Activated T-cell treated with anti-CD3 and anti-CD28 coated beads, Interleukin-2, amount 50 U/mL, for 72 hours (primary cell): Measurements from ENCODE around the gene PLD1. TPM values are rescaled to one million over a fixed set of nuclear protein-coding genes. Genes with fewer than 3 reads are reported as not detected.
A peak's percentile ranks its signal among the peaks of the same experiment; 100 is the strongest.

Source experiments
- ATAC-seq, 2 donors: fragments of 150-1000 bp; cut with Tn5 transposase; replicated peaks in 1 of 2; 2 replicates each; pipeline ENCODE4 v1.10.0; 2021; ENCODE audit warnings: moderate library complexity in 2 of 2, mild to moderate bottlenecking in 1 of 2
- DNase-seq, 2 donors: peaks; one replicate each; pipeline ENCODE4 v3.0.0; 2021 to 2022; ENCODE audit warnings: mixed read lengths in 1 of 2
- H3K27ac Mint-ChIP-seq: one replicate; pipeline ENCODE4 v1.8.0; 2022; ENCODE audit warnings: mild to moderate bottlenecking, moderate library complexity, mixed read lengths
- H3K27me3 Mint-ChIP-seq: one replicate; pipeline ENCODE4 v1.8.0; 2022; ENCODE audit warnings: low read depth, mixed read lengths
- H3K36me3 Mint-ChIP-seq, 2 donors: one replicate each; pipeline ENCODE4 v1.8.0; 2022; ENCODE audit warnings: mixed read lengths in 2 of 2, mild to moderate bottlenecking in 1 of 2; ENCODE audit not compliant: insufficient read depth in 2 of 2
- H3K4me1 Mint-ChIP-seq: one replicate; pipeline ENCODE4 v1.8.0; 2022; ENCODE audit warnings: low read depth, mixed read lengths
- H3K4me3 Mint-ChIP-seq, 2 donors: one replicate each; pipeline ENCODE4 v1.8.0; 2022; ENCODE audit warnings: mild to moderate bottlenecking in 2 of 2, mixed read lengths in 2 of 2, moderate library complexity in 2 of 2
- H3K9me3 Mint-ChIP-seq, 2 donors: one replicate each; pipeline ENCODE4 v1.8.0; 2022; ENCODE audit warnings: mixed read lengths in 2 of 2
- total RNA-seq, 2 donors: library from RNA; stranded (reverse); gene quantifications; one replicate each; pipeline ENCODE4 v1.2.3, GENCODE V29; 2022

Gene PLD1
- total RNA-seq, 2 donors from 2014 or later = 0.65 to 4.1 TPM

GRCh38 chr3:171745577-171746319 is 64.5 kb downstream of the PLD1 start:
- DNase-seq (no peak), ATAC-seq (no peak)
- Mint-ChIP-seq H3K27ac (no peak overlapping the region), H3K36me3 (no peaks in the 10 kb centered on the region), H3K27me3 (peaks cover 46% of the 10 kb centered on the region), H3K9me3 (no peaks in the 10 kb centered on the region), H3K4me1 (no peaks in the 10 kb centered on the region), H3K4me3 (no peak overlapping the region)

GRCh38 chr3:171744158-171744741 is 66.0 kb downstream of the PLD1 start:
- Mint-ChIP-seq H3K36me3 (no peaks in the 10 kb centered on the region), H3K27me3 (peaks cover 39% of the 10 kb centered on the region), H3K4me3 (no peak overlapping the region), H3K4me1 (no peaks in the 10 kb centered on the region), H3K27ac (no peak overlapping the region), H3K9me3 (no peaks in the 10 kb centered on the region)
- ATAC-seq (no peak), DNase-seq (no peak)

- Mint-ChIP-seq H3K36me3 (no peaks in the 10 kb centered on the region), H3K27ac (peak overlapping the region; percentile 5), H3K4me3 (no peak overlapping the region), H3K4me1 (no peaks in the 10 kb centered on the region), H3K27me3 (peaks cover 31% of the 10 kb centered on the region), H3K9me3 (no peaks in the 10 kb centered on the region)
- DNase-seq (no peak), ATAC-seq (peak in 1 of 2 donors; percentile 36)
These were observed 66.7 kb downstream of the PLD1 start for GRCh38 chr3:171743327-171744157.

- no peak overlapping the region for H3K27ac Mint-ChIP-seq
- H3K9me3 Mint-ChIP-seq = no peaks in the 10 kb centered on the region
- no peak overlapping the region for H3K4me3 Mint-ChIP-seq
- ATAC-seq (no peak), DNase-seq (no peak)
- no peaks in the 10 kb centered on the region for H3K4me1 Mint-ChIP-seq
- peaks cover 15% of the 10 kb centered on the region for H3K27me3 Mint-ChIP-seq
- no peaks in the 10 kb centered on the region for H3K36me3 Mint-ChIP-seq
These were observed 68.9 kb downstream of the PLD1 start for GRCh38 chr3:171741377-171741776.

- Mint-ChIP-seq H3K36me3 (no peaks in the 10 kb centered on the region), H3K27ac (no peak overlapping the region), H3K4me1 (no peaks in the 10 kb centered on the region), H3K27me3 (no peaks in the 10 kb centered on the region), H3K4me3 (no peak overlapping the region), H3K9me3 (no peaks in the 10 kb centered on the region)
- ATAC-seq (no peak), DNase-seq (no peak)
These were observed 73.7 kb downstream of the PLD1 start for GRCh38 chr3:171736556-171736955.

GRCh38 chr3:171733561-171733960 is 76.7 kb downstream of the PLD1 start:
- no peaks in the 10 kb centered on the region for H3K27me3 Mint-ChIP-seq
- no peak overlapping the region for H3K27ac Mint-ChIP-seq
- H3K9me3 Mint-ChIP-seq = no peaks in the 10 kb centered on the region
- H3K4me1 Mint-ChIP-seq = no peaks in the 10 kb centered on the region
- no peaks in the 10 kb centered on the region for H3K36me3 Mint-ChIP-seq
- no peak for DNase-seq
- ATAC-seq = no peak
- no peak overlapping the region for H3K4me3 Mint-ChIP-seq

GRCh38 chr3:171732756-171733155 is 77.5 kb downstream of the PLD1 start:
- Mint-ChIP-seq H3K27me3 (no peaks in the 10 kb centered on the region), H3K9me3 (no peaks in the 10 kb centered on the region), H3K36me3 (no peaks in the 10 kb centered on the region), H3K4me1 (no peaks in the 10 kb centered on the region), H3K27ac (no peak overlapping the region), H3K4me3 (no peak overlapping the region)
- ATAC-seq (no peak), DNase-seq (no peak)

- no peak overlapping the region for H3K4me3 Mint-ChIP-seq
- DNase-seq (no peak), ATAC-seq (no peak)
- no peak overlapping the region for H3K27ac Mint-ChIP-seq
- no peaks in the 10 kb centered on the region for H3K9me3 Mint-ChIP-seq
- no peaks in the 10 kb centered on the region for H3K4me1 Mint-ChIP-seq
- H3K36me3 Mint-ChIP-seq = no peaks in the 10 kb centered on the region
- no peaks in the 10 kb centered on the region for H3K27me3 Mint-ChIP-seq
These were observed 78.6 kb downstream of the PLD1 start for GRCh38 chr3:171731691-171732090.

GRCh38 chr3:171729452-171730334 is 80.6 kb downstream of the PLD1 start:
- DNase-seq (no peak), ATAC-seq (no peak)
- Mint-ChIP-seq H3K36me3 (no peaks in the 10 kb centered on the region), H3K27ac (no peak overlapping the region), H3K27me3 (peaks cover 4% of the 10 kb centered on the region), H3K4me3 (no peak overlapping the region), H3K4me1 (no peaks in the 10 kb centered on the region), H3K9me3 (no peaks in the 10 kb centered on the region)

GRCh38 chr3:171727288-171727687 is 83.0 kb downstream of the PLD1 start:
- no peak for DNase-seq
- no peak for ATAC-seq
- Mint-ChIP-seq H3K27ac (no peak overlapping the region), H3K4me1 (no peaks in the 10 kb centered on the region), H3K9me3 (no peaks in the 10 kb centered on the region), H3K27me3 (peaks cover 16% of the 10 kb centered on the region), H3K36me3 (no peaks in the 10 kb centered on the region), H3K4me3 (no peak overlapping the region)

GRCh38 chr3:171718493-171719185 is 91.6 kb downstream of the PLD1 start:
- Mint-ChIP-seq H3K27ac (no peak overlapping the region), H3K4me3 (no peak overlapping the region), H3K4me1 (no peaks in the 10 kb centered on the region), H3K27me3 (peaks cover 30% of the 10 kb centered on the region), H3K36me3 (peaks cover 0 to 4% of the 10 kb centered on the region in 2 donors), H3K9me3 (peaks cover 0 to 3% of the 10 kb centered on the region in 2 donors)
- DNase-seq (no peak), ATAC-seq (no peak)

GRCh38 chr3:171715155-171715554 is 95.1 kb downstream of the PLD1 start:
- ATAC-seq = no peak

More at GRCh38 chr3:171715155-171715554, 95.1 kb downstream of the PLD1 start:
- H3K36me3 Mint-ChIP-seq = peaks cover 0 to 4% of the 10 kb centered on the region in 2 donors
- H3K27ac Mint-ChIP-seq = no peak overlapping the region
- H3K9me3 Mint-ChIP-seq = peaks cover 0 to 3% of the 10 kb centered on the region in 2 donors
- DNase-seq = no peak
- H3K4me3 Mint-ChIP-seq = no peak overlapping the region
- H3K4me1 Mint-ChIP-seq = no peaks in the 10 kb centered on the region
- peaks cover 15% of the 10 kb centered on the region for H3K27me3 Mint-ChIP-seq
